ENCODE data around the gene SLC22A23. TPM values are rescaled to one million over a fixed set of nuclear protein-coding genes. Genes with fewer than 3 reads are reported as not detected.

The SLC22A23 gene
- total RNA-seq, 1 donor from 2014 or later: 19.2 TPM

DNA sequence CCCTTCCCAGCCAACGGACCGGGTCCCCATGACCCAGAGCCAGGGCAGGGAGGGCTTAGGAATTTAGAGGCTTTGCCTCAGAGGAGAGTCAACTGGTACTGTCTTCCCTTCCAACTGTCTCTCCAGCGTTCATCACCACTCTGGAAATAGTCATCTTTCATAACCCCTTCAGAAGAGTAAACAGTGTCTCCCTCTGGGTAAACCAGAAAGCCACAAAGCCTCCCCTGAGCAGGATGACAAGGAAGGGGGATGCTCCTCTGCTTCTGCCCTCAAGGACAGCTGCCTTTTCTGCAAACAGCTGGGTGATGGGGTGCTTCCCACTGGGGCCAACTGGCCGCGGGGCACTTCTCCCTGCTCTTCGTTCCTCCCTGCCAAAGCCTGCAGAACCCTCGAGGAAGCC is 108.0 kb downstream of the SLC22A23 start:
- no peak overlapping the region for H3K27ac ChIP-seq
- no peak for ATAC-seq
- peaks cover 6% of the 10 kb centered on the region for H3K4me1 ChIP-seq
- intact Hi-C loops (cut with DNase I): no loop called here
- TF ChIP-seq, protein P1, sequence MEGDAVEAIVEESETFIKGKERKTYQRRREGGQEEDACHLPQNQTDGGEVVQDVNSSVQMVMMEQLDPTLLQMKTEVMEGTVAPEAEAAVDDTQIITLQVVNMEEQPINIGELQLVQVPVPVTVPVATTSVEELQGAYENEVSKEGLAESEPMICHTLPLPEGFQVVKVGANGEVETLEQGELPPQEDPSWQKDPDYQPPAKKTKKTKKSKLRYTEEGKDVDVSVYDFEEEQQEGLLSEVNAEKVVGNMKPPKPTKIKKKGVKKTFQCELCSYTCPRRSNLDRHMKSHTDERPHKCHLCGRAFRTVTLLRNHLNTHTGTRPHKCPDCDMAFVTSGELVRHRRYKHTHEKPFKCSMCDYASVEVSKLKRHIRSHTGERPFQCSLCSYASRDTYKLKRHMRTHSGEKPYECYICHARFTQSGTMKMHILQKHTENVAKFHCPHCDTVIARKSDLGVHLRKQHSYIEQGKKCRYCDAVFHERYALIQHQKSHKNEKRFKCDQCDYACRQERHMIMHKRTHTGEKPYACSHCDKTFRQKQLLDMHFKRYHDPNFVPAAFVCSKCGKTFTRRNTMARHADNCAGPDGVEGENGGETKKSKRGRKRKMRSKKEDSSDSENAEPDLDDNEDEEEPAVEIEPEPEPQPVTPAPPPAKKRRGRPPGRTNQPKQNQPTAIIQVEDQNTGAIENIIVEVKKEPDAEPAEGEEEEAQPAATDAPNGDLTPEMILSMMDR (IDR thresholded peaks at IDR 0.05): no peak
- H3K4me3 ChIP-seq: no peak overlapping the region
- H3K36me3 ChIP-seq: no peaks in the 10 kb centered on the region
- H3K27me3 ChIP-seq: no peaks in the 10 kb centered on the region
- no peak for DNase-seq
- no peaks in the 10 kb centered on the region for H3K9me3 ChIP-seq

DNA sequence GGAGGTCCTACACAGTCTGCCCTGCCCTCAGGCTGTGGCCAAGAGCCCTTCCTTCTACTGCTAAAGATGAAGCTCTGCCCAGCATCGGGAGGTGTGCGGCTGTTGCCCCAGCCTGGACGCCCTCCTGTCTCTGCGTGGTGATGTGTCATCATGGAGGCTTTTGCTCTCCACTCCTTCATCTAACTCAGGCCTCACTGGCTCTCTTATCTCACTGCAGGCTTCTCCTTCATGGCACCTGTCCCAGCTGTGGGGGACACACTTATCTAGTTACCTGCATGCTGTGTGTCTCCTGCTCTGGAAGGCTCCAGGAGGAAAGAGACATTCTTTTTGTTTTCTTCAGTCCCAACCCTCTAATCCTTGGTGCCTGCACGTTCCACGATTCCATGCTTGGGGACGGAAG is 109.0 kb downstream of the SLC22A23 start:
- H3K9me3 ChIP-seq: no peaks in the 10 kb centered on the region
- no peaks in the 10 kb centered on the region for H3K36me3 ChIP-seq
- ATAC-seq (no peak), DNase-seq (no peak)
- H3K27me3 ChIP-seq: no peaks in the 10 kb centered on the region
- peaks cover 6% of the 10 kb centered on the region for H3K4me1 ChIP-seq
- TF ChIP-seq, protein P1 (IDR thresholded peaks at IDR 0.05): no peak
- H3K27ac ChIP-seq: no peak overlapping the region
- intact Hi-C loops (cut with DNase I): no loop called here
- no peak overlapping the region for H3K4me3 ChIP-seq

DNA sequence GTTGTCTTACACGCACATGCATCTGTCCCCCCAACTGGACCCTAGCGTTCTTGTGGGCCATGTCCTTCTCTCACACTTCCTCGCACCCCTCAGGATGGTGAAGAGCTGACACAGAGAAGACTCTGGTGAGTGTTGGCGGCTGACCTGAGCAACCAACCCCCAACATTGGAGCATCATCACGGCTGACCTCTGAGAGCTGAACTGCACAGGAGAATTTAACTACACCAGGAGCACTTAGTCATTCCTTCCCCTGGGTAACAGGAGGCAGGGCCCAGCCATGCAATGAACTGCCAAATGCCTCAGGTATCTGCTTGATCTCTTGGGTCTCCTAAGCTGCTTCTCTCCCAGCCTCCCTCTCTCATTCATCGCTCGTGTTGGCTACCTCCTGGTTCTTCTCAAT is 109.6 kb downstream of the SLC22A23 start:
- TF ChIP-seq, protein P1 (IDR thresholded peaks at IDR 0.05): no peak
- no peaks in the 10 kb centered on the region for H3K36me3 ChIP-seq
- intact Hi-C loops (cut with DNase I): no loop called here
- no peak overlapping the region for H3K4me3 ChIP-seq
- ATAC-seq (no peak), DNase-seq (no peak)
- H3K27me3 ChIP-seq: no peaks in the 10 kb centered on the region
- H3K27ac ChIP-seq: no peak overlapping the region
- peaks cover 6% of the 10 kb centered on the region for H3K4me1 ChIP-seq
- no peaks in the 10 kb centered on the region for H3K9me3 ChIP-seq

DNA sequence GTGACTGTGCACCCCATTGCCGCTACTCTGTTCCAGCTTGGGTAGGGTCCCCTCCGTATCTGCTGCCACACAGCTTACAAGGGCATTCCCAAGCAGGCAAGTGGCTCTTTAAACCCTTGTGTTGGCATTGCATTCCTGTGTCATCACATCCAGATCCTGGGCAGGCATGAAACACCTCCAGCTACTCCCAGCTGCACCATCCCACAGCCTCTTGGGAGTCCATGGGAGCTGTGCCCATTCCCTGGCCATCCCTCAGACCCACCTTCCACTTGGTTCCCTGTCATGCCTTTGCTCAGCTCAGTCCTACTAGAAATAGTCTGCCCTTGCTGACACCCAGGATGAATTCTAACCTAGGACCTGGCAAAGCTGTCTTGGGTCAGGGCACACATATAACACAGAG is 110.4 kb downstream of the SLC22A23 start:
- TF ChIP-seq, protein P1 (IDR thresholded peaks at IDR 0.05): no peak
- H3K4me3 ChIP-seq: no peak overlapping the region
- no peaks in the 10 kb centered on the region for H3K9me3 ChIP-seq
- H3K4me1 ChIP-seq: peaks cover 6% of the 10 kb centered on the region
- no peak for DNase-seq
- intact Hi-C loops (cut with DNase I): no loop called here
- no peak overlapping the region for H3K27ac ChIP-seq
- no peaks in the 10 kb centered on the region for H3K27me3 ChIP-seq
- H3K36me3 ChIP-seq: no peaks in the 10 kb centered on the region
- ATAC-seq: peak; percentile 46

DNA sequence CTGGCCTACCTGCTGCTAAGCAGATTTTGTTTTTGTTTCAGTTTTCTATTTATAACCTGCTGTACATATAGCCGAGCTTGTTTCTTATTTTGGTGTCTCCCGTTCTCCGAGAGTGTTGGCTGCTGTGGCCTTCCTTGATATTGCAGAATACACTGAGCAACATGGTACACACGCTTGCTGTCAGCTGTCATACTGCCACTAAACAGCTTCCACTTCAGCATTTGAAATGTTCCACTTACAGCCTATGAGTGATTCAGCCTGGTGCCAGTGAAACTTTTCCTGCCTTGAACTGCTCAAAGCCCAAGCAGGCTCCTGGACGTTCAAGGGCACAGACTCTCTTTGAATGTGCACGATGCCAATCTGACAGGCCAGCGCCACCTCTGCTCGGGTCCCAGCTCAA is 111.0 kb downstream of the SLC22A23 start:
- DNase-seq (no peak), ATAC-seq (peak; percentile 83)
- H3K36me3 ChIP-seq: no peaks in the 10 kb centered on the region
- no peak overlapping the region for H3K27ac ChIP-seq
- intact Hi-C loops (cut with DNase I): no loop called here
- TF ChIP-seq, protein P1 (IDR thresholded peaks at IDR 0.05): no peak
- H3K9me3 ChIP-seq: no peaks in the 10 kb centered on the region
- H3K4me3 ChIP-seq: no peak overlapping the region
- H3K4me1 ChIP-seq: peaks cover under 1% of the 10 kb centered on the region
- no peaks in the 10 kb centered on the region for H3K27me3 ChIP-seq
